ENCODE data around the gene ZMAT3. TPM values are rescaled to one million over a fixed set of nuclear protein-coding genes. Genes with fewer than 3 reads are reported as not detected.

The ZMAT3 gene
- polyA plus RNA-seq, 1 of the 3 experiments (the other 2 are of a cell fraction): 11.9 TPM

- TF ChIP-seq TAF1 (IDR thresholded peaks at IDR 0.05; ENCODE audit: borderline replicate concordance, low read depth, low read length) (no peak), USF2 (IDR thresholded peaks at IDR 0.05; ENCODE audit: borderline replicate concordance, low read depth, low read length) (no peak)
Observed at GRCh38 chr3:179020112-179020511, 51.5 kb downstream of the ZMAT3 start (continued).

DNA sequence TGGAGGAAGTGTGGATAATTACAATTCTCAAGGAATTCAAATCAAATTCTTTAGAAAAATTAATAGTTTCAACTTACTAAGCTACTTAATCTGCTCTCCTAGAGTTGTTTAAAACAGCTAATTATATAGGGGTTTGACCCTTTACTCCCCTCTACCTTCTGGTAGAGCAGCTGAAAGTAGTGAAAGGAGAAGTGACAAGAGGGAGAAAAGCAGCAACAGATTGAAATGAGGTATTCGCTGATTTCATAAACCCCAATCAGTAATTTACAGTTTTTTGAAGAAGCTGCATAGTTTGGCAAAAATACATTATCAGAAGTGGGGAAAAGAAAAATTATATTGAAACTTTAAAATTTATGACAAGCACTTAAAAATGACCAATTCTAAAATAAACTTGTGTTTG, 52.8 kb downstream of the ZMAT3 start:
- H3K4me3 ChIP-seq (ENCODE audit: low read depth in 2 of 2, low read length in 1 of 2): no peak overlapping the region
- no peak overlapping the region for H3K27ac ChIP-seq (ENCODE audit: low read depth in 2 of 2, low read length in 1 of 2)
- H3K9me2 ChIP-seq: no peaks in the 10 kb centered on the region
- no peak overlapping the region for H3K9ac ChIP-seq
- peaks cover 0 to 8% of the 10 kb centered on the region in 2 experiments; a peak in 2 of 4 replicates for H3K4me1 ChIP-seq (ENCODE audit: control insufficient read depth in 1 of 2, insufficient read depth in 2 of 2, low read depth in 1 of 2, low read length in 1 of 2)
- H3K9me3 ChIP-seq: no peaks in the 10 kb centered on the region
- H3F3A ChIP-seq (replicated peaks; ENCODE audit: insufficient read depth): peaks cover 25% of the 10 kb centered on the region
- H3K79me2 ChIP-seq (ENCODE audit: insufficient read depth): no peaks in the 10 kb centered on the region
- H3K27me3 ChIP-seq (ENCODE audit: insufficient read depth): no peaks in the 10 kb centered on the region
- ChIA-PET CTCF (interaction anchor here (0.8 to 1.0 kb wide), 2 partner anchors 166 to 302 kb away, joined by 3 to 4 read pairs; no protein-coding TSS in a partner anchor), POLR2A (no interaction called here)
- TF ChIP-seq YY1 (IDR thresholded peaks at IDR 0.05; ENCODE audit: low read depth) (no peak), PBX3 (IDR thresholded peaks at IDR 0.05) (no peak), SIN3A (IDR thresholded peaks at IDR 0.05; ENCODE audit: borderline replicate concordance, low read depth, low read length) (no peak), NRF1 (IDR thresholded peaks at IDR 0.05; ENCODE audit: low read depth, low read length) (no peak), GATA2 (CRISPR knock-in tag; IDR thresholded peaks at IDR 0.05) (no peak), MXI1 (IDR thresholded peaks at IDR 0.05; ENCODE audit: low read depth, low read length) (no peak), REST (IDR thresholded peaks at IDR 0.05; ENCODE audit: low read depth, low read length) (no peak), NFIC (IDR thresholded peaks at IDR 0.05; ENCODE audit: borderline replicate concordance) (no peak), FOXM1 (IDR thresholded peaks at IDR 0.05; ENCODE audit: low read depth) (no peak), FOSL2 (IDR thresholded peaks at IDR 0.05; ENCODE audit: borderline replicate concordance, low read depth) (no peak), MAX (IDR thresholded peaks at IDR 0.05; ENCODE audit: low read depth) (no peak), SMC3 (IDR thresholded peaks at IDR 0.05; ENCODE audit: low read depth, low read length) (no peak), TEAD4 (IDR thresholded peaks at IDR 0.05; ENCODE audit: borderline replicate concordance, insufficient read depth) (no peak), RFX5 (IDR thresholded peaks at IDR 0.05; ENCODE audit: low read length) (no peak), CHD2 (IDR thresholded peaks at IDR 0.05; ENCODE audit: low read length, partially characterized antibody) (no peak), CTCF (IDR thresholded peaks at IDR 0.05) (no peak)
- TF ChIP-seq, protein P1, sequence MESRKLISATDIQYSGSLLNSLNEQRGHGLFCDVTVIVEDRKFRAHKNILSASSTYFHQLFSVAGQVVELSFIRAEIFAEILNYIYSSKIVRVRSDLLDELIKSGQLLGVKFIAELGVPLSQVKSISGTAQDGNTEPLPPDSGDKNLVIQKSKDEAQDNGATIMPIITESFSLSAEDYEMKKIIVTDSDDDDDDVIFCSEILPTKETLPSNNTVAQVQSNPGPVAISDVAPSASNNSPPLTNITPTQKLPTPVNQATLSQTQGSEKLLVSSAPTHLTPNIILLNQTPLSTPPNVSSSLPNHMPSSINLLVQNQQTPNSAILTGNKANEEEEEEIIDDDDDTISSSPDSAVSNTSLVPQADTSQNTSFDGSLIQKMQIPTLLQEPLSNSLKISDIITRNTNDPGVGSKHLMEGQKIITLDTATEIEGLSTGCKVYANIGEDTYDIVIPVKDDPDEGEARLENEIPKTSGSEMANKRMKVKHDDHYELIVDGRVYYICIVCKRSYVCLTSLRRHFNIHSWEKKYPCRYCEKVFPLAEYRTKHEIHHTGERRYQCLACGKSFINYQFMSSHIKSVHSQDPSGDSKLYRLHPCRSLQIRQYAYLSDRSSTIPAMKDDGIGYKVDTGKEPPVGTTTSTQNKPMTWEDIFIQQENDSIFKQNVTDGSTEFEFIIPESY (IDR thresholded peaks at IDR 0.05; ENCODE audit: borderline replicate concordance, low read depth): no peak
- 97% methylated on average over 1 of the region's 1 CpG for WGBS (ENCODE audit: low lambda C conversion rate)
- H3K4me2 ChIP-seq: no peak overlapping the region
- H3K36me3 ChIP-seq (replicated peaks in 1 of 2; ENCODE audit: control insufficient read depth in 1 of 2, insufficient read depth in 2 of 2, low read length in 1 of 2): peaks cover 19 to 40% of the 10 kb centered on the region in 2 experiments
- H2AFZ ChIP-seq (ENCODE audit: low read depth): no peak overlapping the region
- no peak for DNase-seq
- H4K20me1 ChIP-seq (ENCODE audit: insufficient read depth): no peaks in the 10 kb centered on the region

All from SK-N-SH (cell line).